Smooth muscle cell (in vitro differentiated cells): ENCODE data around the gene FBXO2. TPM values are rescaled to one million over a fixed set of nuclear protein-coding genes. Genes with fewer than 3 reads are reported as not detected.

ENCODE experiments used
- DNase-seq: peaks from one replicate; lab custom pipeline; 2025; ENCODE audit not compliant: unreplicated experiment; lab: John Stamatoyannopoulos, UW
- H2AFZ ChIP-seq: fragments of 200-600 bp; sonication (generic); 2 replicates; pipeline ENCODE4 v1.6.0; 2016; ENCODE audit warnings: antibody characterized with exemption, low read depth, mild to moderate bottlenecking
- H3F3A ChIP-seq: fragments of 200-600 bp; sonication (generic); 2 replicates; pipeline ENCODE4 v1.6.0; 2017; ENCODE audit warnings: antibody characterized with exemption, low read depth
- H3K27ac ChIP-seq: fragments of 200-600 bp; sonication (generic); 2 replicates; pipeline ENCODE4 v1.5.1; 2016; ENCODE audit warnings: low read depth, mild to moderate bottlenecking
- H3K27me3 ChIP-seq: fragments of 200-600 bp; sonication (generic); 2 replicates; pipeline ENCODE4 v1.6.1; 2016; ENCODE audit warnings: low read depth, mild to moderate bottlenecking
- H3K36me3 ChIP-seq: fragments of 200-600 bp; sonication (generic); 2 replicates; pipeline ENCODE4 v1.5.1; 2016; ENCODE audit warnings: low read depth
- H3K4me1 ChIP-seq: fragments of 200-600 bp; sonication (generic); 2 replicates; pipeline ENCODE4 v1.5.1; 2016; ENCODE audit warnings: low read depth
- H3K4me2 ChIP-seq: fragments of 200-600 bp; sonication (generic); 2 replicates; pipeline ENCODE4 v1.6.0; 2016; ENCODE audit warnings: mild to moderate bottlenecking
- H3K4me3 ChIP-seq: fragments of 200-600 bp; sonication (generic); 2 replicates; pipeline ENCODE4 v1.5.1; 2016; ENCODE audit warnings: mild to moderate bottlenecking
- H3K79me2 ChIP-seq: fragments of 200-600 bp; sonication (generic); 2 replicates; pipeline ENCODE4 v1.6.0; 2016; ENCODE audit warnings: low read depth, mild to moderate bottlenecking
- H3K9ac ChIP-seq: fragments of 200-600 bp; sonication (generic); 2 replicates; pipeline ENCODE4 v1.6.0; 2016; ENCODE audit warnings: low read depth
- H3K9me3 ChIP-seq: fragments of 200-600 bp; sonication (generic); replicated peaks from 2 replicates; pipeline ENCODE4 v1.5.1; 2016; ENCODE audit warnings: low read depth
- H4K20me1 ChIP-seq: fragments of 200-600 bp; sonication (generic); 2 replicates; pipeline ENCODE4 v1.6.0; 2016; ENCODE audit warnings: low read depth
- CTCF ChIP-seq: fragments of 200-600 bp; sonication (generic); IDR thresholded peaks from 2 replicates; pipeline ENCODE4 v1.5.1; 2017; ENCODE audit warnings: borderline replicate concordance, mild to moderate bottlenecking, antibody characterized with exemption; ENCODE audit not compliant: insufficient read depth, poor library complexity, severe bottlenecking
- WGBS: methylation state at CpG from one replicate; pipeline ENCODE4 v1.1.7; 2016; ENCODE audit warnings: low lambda C conversion rate; 5-methylcytosine and 5-hydroxymethylcytosine counted together
- polyA plus RNA-seq: library from polyadenylated mRNA; unstranded; fragments of >200 nt; fragmentation: Nextera tagmentation; extraction: Ambion mirVana; gene quantifications from 2 replicates; pipeline ENCODE4 v1.2.1, GENCODE V29; 2016
- total RNA-seq: library from RNA; depleted of rRNA; stranded (reverse); fragments of >200 nt; gene quantifications from 2 replicates; pipeline ENCODE4 v1.2.3, GENCODE V29; 2014

FBXO2 gene
- total and polyA plus RNA-seq, 2 experiments from 2014 or later = 15.5 to 15.6 TPM

- H3F3A ChIP-seq = no peaks in the 10 kb centered on the region
- no peak overlapping the region for H3K4me3 ChIP-seq
- WGBS = 7% methylated on average over 47 of the region's 47 CpGs
- H3K9me3 ChIP-seq = no peaks in the 10 kb centered on the region
- no peak overlapping the region for H3K9ac ChIP-seq
- peak; percentile 49 for TF ChIP-seq CTCF
- no peak overlapping the region for H3K27ac ChIP-seq
- H3K27me3 ChIP-seq = peaks cover 24% of the 10 kb centered on the region
- H4K20me1 ChIP-seq = no peaks in the 10 kb centered on the region
- H3K36me3 ChIP-seq = no peaks in the 10 kb centered on the region
- no peak overlapping the region for H2AFZ ChIP-seq
- peaks cover 3% of the 10 kb centered on the region for H3K4me1 ChIP-seq
- H3K4me2 ChIP-seq = peak overlapping the region; percentile 66
- peak; percentile 19 for DNase-seq
- H3K79me2 ChIP-seq = no peaks in the 10 kb centered on the region
These were observed 3.8 kb downstream of the FBXO2 start for GRCh38 chr1:11650331-11650991.

- Histone ChIP-seq H3K36me3 (no peaks in the 10 kb centered on the region), H3F3A (no peaks in the 10 kb centered on the region), H3K4me1 (no peaks in the 10 kb centered on the region), H3K9me3 (no peaks in the 10 kb centered on the region), H4K20me1 (no peaks in the 10 kb centered on the region), H3K27me3 (peaks cover 24% of the 10 kb centered on the region), H2AFZ (no peak overlapping the region), H3K4me3 (no peak overlapping the region), H3K9ac (no peak overlapping the region), H3K27ac (no peak overlapping the region), H3K4me2 (peak overlapping the region; percentile 66), H3K79me2 (no peaks in the 10 kb centered on the region)
- no peak for TF ChIP-seq CTCF
- whole genome bisulfite sequencing = 74% methylated on average over 21 of the region's 21 CpGs
- DNase-seq = no peak
These were observed 4.5 kb downstream of the FBXO2 start for GRCh38 chr1:11649624-11650330.

- Histone ChIP-seq H3K36me3 (no peaks in the 10 kb centered on the region), H3K79me2 (no peaks in the 10 kb centered on the region), H3K4me3 (no peak overlapping the region), H3K27me3 (peaks cover 24% of the 10 kb centered on the region), H3F3A (no peaks in the 10 kb centered on the region), H3K9ac (no peak overlapping the region), H3K27ac (no peak overlapping the region), H4K20me1 (no peaks in the 10 kb centered on the region), H3K4me1 (no peaks in the 10 kb centered on the region), H3K9me3 (no peaks in the 10 kb centered on the region), H3K4me2 (no peak overlapping the region), H2AFZ (no peak overlapping the region)
- DNase-seq = no peak
- TF ChIP-seq CTCF = no peak
- 44% methylated on average over 9 of the region's 9 CpGs for WGBS
These were observed 5.0 kb downstream of the FBXO2 start for GRCh38 chr1:11649237-11649623.
